Psoas muscle (tissue), 8 donors: ENCODE measurements around the gene YIPF2. TPM values are rescaled to one million over a fixed set of nuclear protein-coding genes. Genes with fewer than 3 reads are reported as not detected.
"Not testable (repeated sequence)": the region's sequence is repeated elsewhere in the genome, so short reads cannot be mapped to it uniquely, and the experiment has no call there.

ENCODE experiments used
- ATAC-seq, 4 donors: fragments of 200-7000 bp; cut with Tn5 transposase; one replicate each; pipeline ENCODE4 v1.9.1; 2020; ENCODE audit warnings: moderate library complexity in 3 of 4, mild to moderate bottlenecking in 2 of 4
- DNase-seq, 2 donors: peaks; one replicate each; pipeline ENCODE4 v3.0.0-alpha.2; 2020
- H3K27ac ChIP-seq: fragments of 200-600 bp; one replicate; pipeline ENCODE4 v1.8.0; 2022
- H3K27me3 ChIP-seq, 3 donors: fragments of 200-600 bp in 1 of 3; one replicate each; pipeline versions ENCODE4 v1.6.1 to v1.8.0; 2013 to 2022; ENCODE audit warnings: low read length in 2 of 3, mild to moderate bottlenecking in 2 of 3, moderate library complexity in 1 of 3; ENCODE audit not compliant: insufficient read depth in 3 of 3
- H3K36me3 ChIP-seq, 2 donors: fragments of 200-600 bp in 1 of 2; one replicate each; pipeline versions ENCODE4 v1.6.1 to v1.8.0; 2013 to 2022; ENCODE audit warnings: low read depth in 1 of 2, mild to moderate bottlenecking in 1 of 2, moderate library complexity in 1 of 2; ENCODE audit not compliant: insufficient read depth in 1 of 2
- H3K4me1 ChIP-seq: fragments of 200-600 bp; one replicate; pipeline ENCODE4 v1.8.0; 2022
- H3K4me3 ChIP-seq: fragments of 200-600 bp; one replicate; pipeline ENCODE4 v1.8.0; 2022; ENCODE audit warnings: mild to moderate bottlenecking
- H3K9me3 ChIP-seq: fragments of 200-600 bp; one replicate; pipeline ENCODE4 v1.8.0; 2022
- WGBS, 3 donors: extraction: QIAGEN DNeasy Blood & Tissue Kit; methylation state at CpG; one replicate each; pipeline versions ENCODE4 v1.1.6 to v1.1.7; 2013; 5-methylcytosine and 5-hydroxymethylcytosine counted together
- intact Hi-C, 2 donors: fragments of 100-400 bp; cut with DNase I; formaldehyde crosslinking; loops; one replicate each; pipeline versions ENCODE4 v1.11.0 to v1.14.2; 2022
- polyA plus RNA-seq, 3 donors: library from polyadenylated mRNA; stranded (reverse); fragments of 200-250 nt; gene quantifications; one replicate each; pipeline ENCODE4 v1.2.3, GENCODE V29; 2013
- total RNA-seq, 4 donors: library from RNA; stranded (reverse); fragmentation: NEBNext Ultra II Directional in 2 of 4; extraction: Animal tissue kit (Norgen Biotek cat#: 25700) in 2 of 4; gene quantifications; one replicate each; pipeline versions ENCODE4 v1.2.1 to v1.2.4, GENCODE V29; 2021 to 2023
- TF ChIP-seq, protein P1 (sequence below): fragments of 200-600 bp; IDR thresholded peaks from one replicate; pipeline ENCODE4 v1.8.0; 2022; ENCODE audit warnings: antibody characterized with exemption
- donor health status: healthy with polysubstance abuse.
- donor health status: DM: no; HTN: no; CAD: no; lungs with moderate emphysema.
- donor health status: Bipolar disorder and iron deficiency.
- donor health status: healthy.
- donor health status: DM: yes; HTN: yes; CAD: no.
- donor health status: DM: no; HTN: no; CAD: no.
- donor health status: DM: no; HTN: no; CAD: no.
- donor health status: DM: yes; HTN: yes; CAD: no.

The YIPF2 gene
- total and polyA plus RNA-seq, 7 donors, result 12.1 to 18.5 (median 16.9) TPM

DNA sequence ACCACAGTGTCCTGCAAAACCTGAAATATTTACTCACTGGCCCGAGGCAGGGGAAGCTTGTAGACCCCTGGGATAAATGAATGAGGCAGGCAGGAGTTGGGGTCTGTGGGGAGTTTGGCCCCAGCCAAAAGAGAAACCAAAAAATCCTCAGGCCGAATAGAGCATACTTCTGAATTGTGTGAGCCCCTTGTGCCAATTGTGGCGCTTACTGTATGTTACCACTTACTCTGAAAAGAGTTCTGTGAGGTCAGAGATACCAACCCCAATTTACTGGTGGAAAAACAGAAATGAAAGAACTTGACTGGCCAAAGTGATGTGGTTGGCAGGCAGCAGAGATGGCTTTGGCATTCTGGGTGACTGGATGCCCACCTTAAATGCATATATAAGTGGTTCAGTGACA lies 50.2 kb downstream of the YIPF2 start:
- peak overlapping the region; percentile 96 for H3K27ac ChIP-seq
- H3K4me3 ChIP-seq, result no peak overlapping the region
- no peak for ATAC-seq
- intact Hi-C loops, result loop anchor here (2.0 to 5.0 kb wide), 2 partner anchors 17 to 49 kb away; partner anchors contain the start of genes TIMM29 (in 1 of the 2) and YIPF2 (in 1 of the 2)
- H3K27me3 ChIP-seq, result no peaks in the 10 kb centered on the region
- whole genome bisulfite sequencing, 3 donors, result 64 to 69% (median 65%) methylated on average over 3 of the region's 3 CpGs
- TF ChIP-seq, protein P1, sequence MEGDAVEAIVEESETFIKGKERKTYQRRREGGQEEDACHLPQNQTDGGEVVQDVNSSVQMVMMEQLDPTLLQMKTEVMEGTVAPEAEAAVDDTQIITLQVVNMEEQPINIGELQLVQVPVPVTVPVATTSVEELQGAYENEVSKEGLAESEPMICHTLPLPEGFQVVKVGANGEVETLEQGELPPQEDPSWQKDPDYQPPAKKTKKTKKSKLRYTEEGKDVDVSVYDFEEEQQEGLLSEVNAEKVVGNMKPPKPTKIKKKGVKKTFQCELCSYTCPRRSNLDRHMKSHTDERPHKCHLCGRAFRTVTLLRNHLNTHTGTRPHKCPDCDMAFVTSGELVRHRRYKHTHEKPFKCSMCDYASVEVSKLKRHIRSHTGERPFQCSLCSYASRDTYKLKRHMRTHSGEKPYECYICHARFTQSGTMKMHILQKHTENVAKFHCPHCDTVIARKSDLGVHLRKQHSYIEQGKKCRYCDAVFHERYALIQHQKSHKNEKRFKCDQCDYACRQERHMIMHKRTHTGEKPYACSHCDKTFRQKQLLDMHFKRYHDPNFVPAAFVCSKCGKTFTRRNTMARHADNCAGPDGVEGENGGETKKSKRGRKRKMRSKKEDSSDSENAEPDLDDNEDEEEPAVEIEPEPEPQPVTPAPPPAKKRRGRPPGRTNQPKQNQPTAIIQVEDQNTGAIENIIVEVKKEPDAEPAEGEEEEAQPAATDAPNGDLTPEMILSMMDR, result no peak
- no peaks in the 10 kb centered on the region for H3K36me3 ChIP-seq
- peaks cover 78% of the 10 kb centered on the region for H3K4me1 ChIP-seq
- no peak for DNase-seq
- no peaks in the 10 kb centered on the region for H3K9me3 ChIP-seq

DNA sequence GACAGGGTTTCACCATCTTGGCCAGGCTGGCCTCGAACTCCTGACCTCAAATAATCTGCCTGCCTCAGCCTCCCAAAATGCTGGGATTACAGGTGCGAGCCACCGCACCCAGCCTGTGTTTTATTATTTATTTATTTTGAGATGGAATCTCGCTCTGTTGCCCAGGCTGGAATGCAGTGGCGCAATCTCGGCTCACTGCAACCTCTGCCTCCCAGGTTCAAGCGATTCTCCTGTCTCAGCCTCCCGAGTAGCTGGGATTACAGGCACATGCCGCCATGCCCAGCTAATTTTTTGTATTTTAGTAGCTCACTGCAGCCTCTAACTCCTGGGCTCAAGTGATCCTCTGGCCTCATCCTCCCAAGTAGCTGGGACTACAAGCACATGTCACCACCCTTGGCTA lies 50.8 kb downstream of the YIPF2 start:
- H3K27ac ChIP-seq, result peak overlapping the region; percentile 96
- not testable (repeated sequence) for H3K27me3 ChIP-seq

GRCh38 chr19:10876459-10877240 lies 51.8 kb downstream of the YIPF2 start:
- TF ChIP-seq, protein P1, result no peak
- Histone ChIP-seq H3K9me3 (no peaks in the 10 kb centered on the region), H3K27me3 (no peaks in the 10 kb centered on the region), H3K4me3 (peak overlapping the region; percentile 38), H3K4me1 (peaks cover 76% of the 10 kb centered on the region), H3K36me3 (no peaks in the 10 kb centered on the region), H3K27ac (peak overlapping the region; percentile 96)
- ATAC-seq, result peak; percentile 83 to 90 (median 84)
- WGBS, 3 donors, result 25 to 34% (median 29%) methylated on average over 10 of the region's 10 CpGs
- intact Hi-C loops, result loop anchor here in 1 of 2 donors (5.0 kb wide), 1 partner anchor 51 kb away; the partner anchor contains the start of genes TIMM29 and YIPF2
- peak; percentile 73 to 88 for DNase-seq

More for the DNA sequence above, 50.8 kb downstream of the YIPF2 start:
- Histone ChIP-seq H3K4me1 (peaks cover 82% of the 10 kb centered on the region), H3K4me3 (peak overlapping the region; percentile 38)
- not testable (repeated sequence) for ATAC-seq, DNase-seq, H3K36me3 ChIP-seq, H3K9me3 ChIP-seq
- intact Hi-C loops, result loop anchor here (2.0 to 5.0 kb wide), 2 partner anchors 17 to 50 kb away; partner anchors contain the start of genes TIMM29 (in 1 of the 2) and YIPF2 (in 1 of the 2)
- WGBS, 3 donors, result 58 to 79% (median 60%) methylated on average over 8 to 9 of the region's 9 CpGs

- Histone ChIP-seq H3K4me3 (no peak overlapping the region), H3K36me3 (no peaks in the 10 kb centered on the region), H3K27me3 (no peaks in the 10 kb centered on the region), H3K4me1 (peaks cover 50% of the 10 kb centered on the region), H3K27ac (peak overlapping the region; percentile 96), H3K9me3 (no peaks in the 10 kb centered on the region)
- intact Hi-C loops, result no loop called here
- ATAC-seq (no peak), DNase-seq (no peak)
- 91 to 96% (median 95%) methylated on average over 1 of the region's 1 CpG for WGBS, 3 donors
- TF ChIP-seq, protein P1, result no peak
These were observed 54.4 kb downstream of the YIPF2 start for GRCh38 chr19:10874024-10874423.

GRCh38 chr19:10872546-10873107 lies 55.8 kb downstream of the YIPF2 start:
- Histone ChIP-seq H3K27ac (peak overlapping the region; percentile 96), H3K4me3 (peak overlapping the region; percentile 87), H3K36me3 (no peaks in the 10 kb centered on the region), H3K27me3 (no peaks in the 10 kb centered on the region), H3K4me1 (peaks cover 38% of the 10 kb centered on the region), H3K9me3 (no peaks in the 10 kb centered on the region)
- intact Hi-C loops, result loop anchor here in 1 of 2 donors (2.0 kb wide), 1 partner anchor 52 kb away; no protein-coding TSS in a partner anchor
- TF ChIP-seq, protein P1, result no peak
- 4 to 11% (median 6%) methylated on average over 16 of the region's 16 CpGs for WGBS, 3 donors
- DNase-seq (no peak), ATAC-seq (no peak)
